Measurements from ENCODE around the gene AADACL4. TPM values are rescaled to one million over a fixed set of nuclear protein-coding genes. Genes with fewer than 3 reads are reported as not detected.
"Not testable (repeated sequence)": the region's sequence is repeated elsewhere in the genome, so short reads cannot be mapped to it uniquely, and the experiment has no call there.

AADACL4 gene
- total RNA-seq, 2 donors from 2014 or later = not detected

- no peak overlapping the region for H3K27ac Mint-ChIP-seq
- H3K27ac ChIP-seq (ENCODE audit: low read depth, low read length) = no peak overlapping the region
- no peak overlapping the region for H3K4me3 Mint-ChIP-seq
- peaks cover 3% of the 10 kb centered on the region for H3K4me1 ChIP-seq (ENCODE audit: control insufficient read depth, insufficient read depth, low read length)
- H3K9me3 ChIP-seq (ENCODE audit: control insufficient read depth, low read length) = peaks cover 24% of the 10 kb centered on the region
- H3K9ac ChIP-seq (ENCODE audit: extremely low read depth, low read length, poor library complexity, severe bottlenecking) = no peak overlapping the region
- H3K36me3 ChIP-seq (ENCODE audit: control insufficient read depth, insufficient read depth, low read length) = no peaks in the 10 kb centered on the region
- peaks cover 36% of the 10 kb centered on the region for H3K9me3 Mint-ChIP-seq
- H3K36me3 Mint-ChIP-seq (ENCODE audit: low read depth) = peaks cover 2% of the 10 kb centered on the region
- H3K4me1 Mint-ChIP-seq = peaks cover 10% of the 10 kb centered on the region
- no peaks in the 10 kb centered on the region for H3K27me3 ChIP-seq (ENCODE audit: control insufficient read depth, insufficient read depth, low read length, poor library complexity, severe bottlenecking)
- no peak for DNase-seq
- peaks cover 13% of the 10 kb centered on the region for H3K27me3 Mint-ChIP-seq (ENCODE audit: insufficient read depth)
- 81 to 92% methylated on average over 2 of the region's 2 CpGs for WGBS, 2 experiments (ENCODE audit: insufficient coverage in 1 of 2, insufficient read length in 1 of 2)
- no peak overlapping the region for H3K4me3 ChIP-seq (ENCODE audit: low read length)
- TF ChIP-seq CTCF (conservative IDR thresholded peaks at IDR 0.05) = no peak
Observed at GRCh38 chr1:12644237-12644636, 352 bp downstream of the AADACL4 start.

GRCh38 chr1:12644829-12645228 is 944 bp downstream of the AADACL4 start:
- no peaks in the 10 kb centered on the region for H3K27me3 ChIP-seq (ENCODE audit: control insufficient read depth, insufficient read depth, low read length, poor library complexity, severe bottlenecking)
- Mint-ChIP-seq H3K36me3 (ENCODE audit: low read depth) (peaks cover 2% of the 10 kb centered on the region), H3K4me1 (peaks cover 11% of the 10 kb centered on the region), H3K27me3 (ENCODE audit: insufficient read depth) (peaks cover 13% of the 10 kb centered on the region), H3K27ac (no peak overlapping the region), H3K9me3 (peaks cover 30% of the 10 kb centered on the region), H3K4me3 (no peak overlapping the region)
- peaks cover 18% of the 10 kb centered on the region for H3K9me3 ChIP-seq (ENCODE audit: control insufficient read depth, low read length)
- no peaks in the 10 kb centered on the region for H3K36me3 ChIP-seq (ENCODE audit: control insufficient read depth, insufficient read depth, low read length)
- DNase-seq = no peak
- H3K4me3 ChIP-seq (ENCODE audit: low read length) = no peak overlapping the region
- H3K4me1 ChIP-seq (ENCODE audit: control insufficient read depth, insufficient read depth, low read length) = peaks cover 3% of the 10 kb centered on the region
- H3K9ac ChIP-seq (ENCODE audit: extremely low read depth, low read length, poor library complexity, severe bottlenecking) = no peak overlapping the region
- no peak overlapping the region for H3K27ac ChIP-seq (ENCODE audit: low read depth, low read length)
- 93 to 95% methylated on average over 2 of the region's 2 CpGs for WGBS, 2 experiments (ENCODE audit: insufficient coverage in 1 of 2, insufficient read length in 1 of 2)
- no peak for TF ChIP-seq CTCF (conservative IDR thresholded peaks at IDR 0.05)

- H3K4me1 Mint-ChIP-seq = peaks cover 11% of the 10 kb centered on the region
- peaks cover 24% of the 10 kb centered on the region for H3K9me3 Mint-ChIP-seq
Observed at GRCh38 chr1:12645401-12645800, 1.5 kb downstream of the AADACL4 start.

GRCh38 chr1:12648741-12649140 is 4.9 kb downstream of the AADACL4 start:
- Histone ChIP-seq H3K9me3 (ENCODE audit: control insufficient read depth, low read length) (peaks cover 25% of the 10 kb centered on the region), H3K9ac (ENCODE audit: extremely low read depth, low read length, poor library complexity, severe bottlenecking) (no peak overlapping the region), H3K27ac (ENCODE audit: low read depth, low read length) (no peak overlapping the region), H3K36me3 (ENCODE audit: control insufficient read depth, insufficient read depth, low read length) (no peaks in the 10 kb centered on the region), H3K27me3 (ENCODE audit: control insufficient read depth, insufficient read depth, low read length, poor library complexity, severe bottlenecking) (no peaks in the 10 kb centered on the region), H3K4me3 (ENCODE audit: low read length) (no peak overlapping the region), H3K4me1 (ENCODE audit: control insufficient read depth, insufficient read depth, low read length) (peaks cover 3% of the 10 kb centered on the region)
- 94 to 97% methylated on average over 6 to 7 of the region's 7 CpGs for WGBS, 2 experiments (ENCODE audit: insufficient coverage in 1 of 2, insufficient read length in 1 of 2)
- no peak for TF ChIP-seq CTCF (conservative IDR thresholded peaks at IDR 0.05)
- Mint-ChIP-seq H3K4me3 (no peak overlapping the region), H3K27ac (no peak overlapping the region), H3K4me1 (peaks cover 11% of the 10 kb centered on the region), H3K36me3 (ENCODE audit: low read depth) (no peaks in the 10 kb centered on the region), H3K27me3 (ENCODE audit: insufficient read depth) (peaks cover 26% of the 10 kb centered on the region), H3K9me3 (peaks cover 9% of the 10 kb centered on the region)
- no peak for DNase-seq

More at GRCh38 chr1:12645401-12645800, 1.5 kb downstream of the AADACL4 start:
- not testable (repeated sequence) for H3K36me3 ChIP-seq (ENCODE audit: control insufficient read depth, insufficient read depth, low read length); H3K27ac ChIP-seq (ENCODE audit: low read depth, low read length); H3K4me1 ChIP-seq (ENCODE audit: control insufficient read depth, insufficient read depth, low read length); H3K4me3 ChIP-seq (ENCODE audit: low read length); H3K36me3 Mint-ChIP-seq (ENCODE audit: low read depth); H3K27ac Mint-ChIP-seq; H3K27me3 ChIP-seq (ENCODE audit: control insufficient read depth, insufficient read depth, low read length, poor library complexity, severe bottlenecking); DNase-seq; H3K4me3 Mint-ChIP-seq; H3K9ac ChIP-seq (ENCODE audit: extremely low read depth, low read length, poor library complexity, severe bottlenecking)
- 81 to 94% methylated on average over 6 to 9 of the region's 9 CpGs for WGBS, 2 experiments (ENCODE audit: insufficient coverage in 1 of 2, insufficient read length in 1 of 2)
- H3K9me3 ChIP-seq (ENCODE audit: control insufficient read depth, low read length) = peaks cover 12% of the 10 kb centered on the region
- peaks cover 15% of the 10 kb centered on the region for H3K27me3 Mint-ChIP-seq (ENCODE audit: insufficient read depth)
